Ascending aorta (tissue), 2 donors: ENCODE measurements around the gene SMURF1. TPM values are rescaled to one million over a fixed set of nuclear protein-coding genes. Genes with fewer than 3 reads are reported as not detected.

ENCODE experiments used
- DNase-seq, 2 donors: peaks; one replicate each; pipeline ENCODE4 v3.0.0-alpha.2; 2019; ENCODE audit warnings: low spot score in 2 of 2
- H3K27ac ChIP-seq, 2 donors: fragments of 200-600 bp; sonication (generic); one replicate each; pipeline ENCODE4 v1.5.1; 2016 to 2017; ENCODE audit warnings: mild to moderate bottlenecking in 1 of 2
- H3K27me3 ChIP-seq: fragments of 200-600 bp; sonication (generic); one replicate; pipeline ENCODE4 v1.5.1; 2017
- H3K36me3 ChIP-seq, 2 donors: fragments of 200-600 bp; sonication (generic); one replicate each; pipeline ENCODE4 v1.5.1; 2016
- H3K4me1 ChIP-seq, 2 donors: fragments of 200-600 bp; sonication (generic); one replicate each; pipeline ENCODE4 v1.5.1; 2016 to 2017; ENCODE audit warnings: mild to moderate bottlenecking in 1 of 2
- H3K4me3 ChIP-seq, 2 donors: fragments of 200-600 bp; sonication (generic); one replicate each; pipeline ENCODE4 v1.5.1; 2016 to 2017; ENCODE audit warnings: mild to moderate bottlenecking in 1 of 2
- H3K9me3 ChIP-seq, 2 donors: fragments of 200-600 bp; sonication (generic); one replicate each; pipeline ENCODE4 v1.5.1; 2016
- CTCF ChIP-seq, 3 experiments: fragments of 200-600 bp in 2 of 3; fragments of 450-650 bp in 1 of 3; sonication (generic) in 2 of 3; IDR thresholded peaks; one replicate each; pipeline ENCODE4 v1.5.1; 2016 to 2019; ENCODE audit warnings: antibody characterized with exemption in 3 of 3, mild to moderate bottlenecking in 1 of 3, moderate library complexity in 1 of 3
- intact Hi-C: fragments of 100-400 bp; cut with DNase I; formaldehyde crosslinking; loops from one replicate; pipeline ENCODE4 v1.15.1; 2023
- total RNA-seq: library from RNA; depleted of rRNA; stranded (reverse); fragments of >200 nt; gene quantifications from one replicate; pipeline ENCODE4 v1.1.0, GENCODE V29; 2016

SMURF1 gene
- total RNA-seq, 1 donor from 2014 or later = 26.5 TPM

GRCh38 chr7:99184532-99185218, 40.8 kb upstream of the SMURF1 start:
- Histone ChIP-seq H3K36me3 (no peaks in the 10 kb centered on the region), H3K27me3 (no peaks in the 10 kb centered on the region), H3K27ac (no peak overlapping the region), H3K4me3 (no peak overlapping the region), H3K4me1 (no peaks in the 10 kb centered on the region), H3K9me3 (no peaks in the 10 kb centered on the region)
- DNase-seq = no peak
- TF ChIP-seq CTCF (IDR thresholded peaks at IDR 0.05) = no peak
- intact Hi-C loops = no loop called here

GRCh38 chr7:99180067-99180650, 36.3 kb upstream of the SMURF1 start:
- intact Hi-C loops = no loop called here
- TF ChIP-seq CTCF (IDR thresholded peaks at IDR 0.05) = no peak
- H3K4me1 ChIP-seq = no peaks in the 10 kb centered on the region
- H3K27ac ChIP-seq = no peak overlapping the region
- H3K27me3 ChIP-seq = no peaks in the 10 kb centered on the region
- H3K9me3 ChIP-seq = no peaks in the 10 kb centered on the region
- H3K36me3 ChIP-seq = no peaks in the 10 kb centered on the region
- no peak overlapping the region for H3K4me3 ChIP-seq
- DNase-seq = no peak

GRCh38 chr7:99177165-99177564, 33.3 kb upstream of the SMURF1 start:
- Histone ChIP-seq H3K4me1 (no peaks in the 10 kb centered on the region), H3K27me3 (no peaks in the 10 kb centered on the region), H3K4me3 (no peak overlapping the region), H3K36me3 (no peaks in the 10 kb centered on the region), H3K27ac (no peak overlapping the region), H3K9me3 (no peaks in the 10 kb centered on the region)
- intact Hi-C loops = no loop called here
- TF ChIP-seq CTCF (IDR thresholded peaks at IDR 0.05) = no peak
- no peak for DNase-seq

- no peak for TF ChIP-seq CTCF (IDR thresholded peaks at IDR 0.05)
- H3K36me3 ChIP-seq = no peaks in the 10 kb centered on the region
- no peaks in the 10 kb centered on the region for H3K4me1 ChIP-seq
- DNase-seq = no peak
- no peak overlapping the region for H3K27ac ChIP-seq
- intact Hi-C loops = no loop called here
- no peaks in the 10 kb centered on the region for H3K9me3 ChIP-seq
- H3K4me3 ChIP-seq = no peak overlapping the region
- H3K27me3 ChIP-seq = no peaks in the 10 kb centered on the region
Measured at GRCh38 chr7:99173787-99174186, 29.9 kb upstream of the SMURF1 start.

- no peaks in the 10 kb centered on the region for H3K27me3 ChIP-seq
- H3K27ac ChIP-seq = no peak overlapping the region
- H3K9me3 ChIP-seq = no peaks in the 10 kb centered on the region
- no peak overlapping the region for H3K4me3 ChIP-seq
- H3K4me1 ChIP-seq = no peaks in the 10 kb centered on the region
- no peak for TF ChIP-seq CTCF (IDR thresholded peaks at IDR 0.05)
- H3K36me3 ChIP-seq = no peaks in the 10 kb centered on the region
- DNase-seq = no peak
- intact Hi-C loops = no loop called here
Measured at GRCh38 chr7:99171731-99172130, 27.8 kb upstream of the SMURF1 start.
